Suppressor macrophage treated with lipopolysaccharide for 1 hour (primary cell): ENCODE data around the gene UBTD2.

Source experiments
- DNase-seq, 3 donors: peaks; one replicate each; pipeline ENCODE4 v3.0.0-alpha.2; 2020 to 2022

UBTD2 gene

DNA sequence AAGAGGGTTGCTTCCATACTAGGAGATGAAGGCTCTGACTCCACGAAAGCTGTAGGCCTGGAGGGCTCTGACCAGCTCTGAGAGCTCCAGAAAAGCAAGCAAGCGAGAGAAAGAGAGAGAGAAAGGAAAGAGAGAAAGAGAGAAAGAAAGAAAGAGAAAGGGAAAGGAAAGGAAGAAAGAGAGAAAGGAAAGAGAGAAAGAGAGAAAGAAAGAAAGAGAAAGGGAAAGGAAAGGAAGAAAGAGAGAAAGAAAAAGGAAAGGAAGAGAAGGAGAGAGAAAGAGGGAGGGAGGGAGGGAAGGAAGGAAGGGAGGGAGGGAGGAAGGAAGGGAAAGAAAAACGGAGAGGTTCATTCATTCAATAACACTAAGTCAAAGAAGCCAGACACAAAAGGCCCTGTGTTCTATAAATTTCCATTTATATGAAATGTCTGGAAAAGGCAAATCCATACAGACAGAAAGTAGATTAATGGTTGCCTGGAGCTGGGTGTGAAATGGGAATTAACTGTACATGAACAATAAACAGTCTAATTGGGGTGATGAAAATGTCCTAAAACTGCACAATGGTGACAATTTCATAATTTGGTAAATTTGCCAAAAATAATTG is 93.8 kb downstream of the UBTD2 start:
- DNase-seq, result no peak

DNA sequence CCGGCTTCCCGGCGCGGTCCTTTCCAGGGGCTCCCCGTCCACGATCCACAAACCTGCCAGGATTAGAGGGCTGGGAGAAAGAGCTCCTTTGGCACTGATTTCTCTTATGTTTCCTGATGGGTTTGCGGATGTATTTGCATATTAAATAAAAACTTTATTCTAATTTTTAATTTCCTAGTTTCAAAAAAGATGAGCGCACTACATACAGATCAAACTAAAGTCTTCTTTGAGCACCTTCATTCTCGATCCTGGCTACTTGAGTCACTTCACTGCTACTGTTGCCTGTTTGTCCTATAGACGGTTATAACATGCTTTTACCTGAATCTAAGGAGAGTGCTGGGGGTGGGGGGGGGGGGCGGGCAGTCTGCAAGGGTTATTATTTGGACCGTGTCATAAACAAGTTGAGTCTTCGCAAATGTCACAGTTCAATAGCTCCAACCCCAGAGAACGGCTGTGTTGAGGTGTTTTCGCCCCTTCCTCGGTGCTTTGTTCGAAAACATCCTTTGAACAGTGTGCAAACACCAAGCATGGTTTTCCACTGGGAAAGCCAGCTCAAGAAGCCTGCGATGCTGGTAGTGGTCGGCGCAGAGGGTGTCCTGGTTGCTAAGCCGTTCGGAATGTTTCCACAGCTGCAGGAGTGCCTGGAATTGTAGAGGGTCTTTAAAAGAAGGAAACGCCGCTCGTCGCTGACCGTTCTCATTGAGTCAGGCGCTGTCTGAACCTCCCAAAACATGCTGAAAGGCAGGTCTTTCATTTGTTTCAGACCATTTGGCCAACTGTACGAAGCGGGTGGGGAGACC is 94.5 kb downstream of the UBTD2 start:
- no peak for DNase-seq

DNA sequence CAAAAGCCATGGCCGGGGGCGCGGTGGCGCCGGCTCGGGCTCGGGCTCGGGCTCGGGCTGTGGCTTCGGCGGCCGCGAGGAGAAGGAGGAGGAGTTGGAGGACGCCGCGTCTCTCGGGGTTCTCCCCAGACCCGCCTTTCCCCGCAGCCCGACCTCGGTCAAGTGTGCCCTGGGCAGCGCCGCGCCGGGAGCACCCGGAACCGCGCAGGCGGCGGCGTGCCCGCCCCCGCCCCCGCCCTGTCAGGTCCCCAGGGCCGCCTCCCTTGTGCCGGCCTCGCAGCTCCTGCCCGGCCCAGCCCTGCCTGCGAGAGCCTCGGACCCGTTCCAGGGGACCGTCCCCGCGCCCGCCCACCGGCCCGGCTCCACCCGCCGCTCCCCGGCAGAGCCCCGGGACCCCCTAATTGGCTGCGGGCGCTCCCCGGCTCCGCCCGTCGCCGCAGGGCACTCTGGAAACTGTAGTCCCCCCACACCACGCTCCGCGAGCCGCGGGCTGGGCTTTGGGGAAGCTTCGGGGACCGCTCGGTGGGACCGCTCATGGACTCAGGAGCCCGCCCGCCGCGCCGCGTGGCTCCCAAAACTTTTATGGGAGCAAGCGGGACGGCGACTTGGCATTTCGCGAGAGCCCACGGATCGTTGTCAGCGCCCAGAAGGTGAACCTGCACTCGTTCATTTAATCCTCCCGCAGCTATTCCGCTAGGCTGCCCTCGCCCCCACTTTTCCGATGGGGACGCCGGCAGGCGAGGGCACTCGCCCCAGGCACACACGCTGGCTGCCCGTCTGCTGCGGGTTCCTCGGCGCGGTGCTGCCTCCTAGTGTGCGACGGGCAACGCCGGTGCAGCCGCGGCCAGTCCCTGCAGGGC is 95.3 kb downstream of the UBTD2 start, which contains the start of gene STK10:
Gene STK10, minus strand, starts transcription at position 192 of the 860 bp plus-strand sequence. Its CDS starts 182 bp downstream, at position 10.
- peak; percentile 96 to 98 (median 97) for DNase-seq

DNA sequence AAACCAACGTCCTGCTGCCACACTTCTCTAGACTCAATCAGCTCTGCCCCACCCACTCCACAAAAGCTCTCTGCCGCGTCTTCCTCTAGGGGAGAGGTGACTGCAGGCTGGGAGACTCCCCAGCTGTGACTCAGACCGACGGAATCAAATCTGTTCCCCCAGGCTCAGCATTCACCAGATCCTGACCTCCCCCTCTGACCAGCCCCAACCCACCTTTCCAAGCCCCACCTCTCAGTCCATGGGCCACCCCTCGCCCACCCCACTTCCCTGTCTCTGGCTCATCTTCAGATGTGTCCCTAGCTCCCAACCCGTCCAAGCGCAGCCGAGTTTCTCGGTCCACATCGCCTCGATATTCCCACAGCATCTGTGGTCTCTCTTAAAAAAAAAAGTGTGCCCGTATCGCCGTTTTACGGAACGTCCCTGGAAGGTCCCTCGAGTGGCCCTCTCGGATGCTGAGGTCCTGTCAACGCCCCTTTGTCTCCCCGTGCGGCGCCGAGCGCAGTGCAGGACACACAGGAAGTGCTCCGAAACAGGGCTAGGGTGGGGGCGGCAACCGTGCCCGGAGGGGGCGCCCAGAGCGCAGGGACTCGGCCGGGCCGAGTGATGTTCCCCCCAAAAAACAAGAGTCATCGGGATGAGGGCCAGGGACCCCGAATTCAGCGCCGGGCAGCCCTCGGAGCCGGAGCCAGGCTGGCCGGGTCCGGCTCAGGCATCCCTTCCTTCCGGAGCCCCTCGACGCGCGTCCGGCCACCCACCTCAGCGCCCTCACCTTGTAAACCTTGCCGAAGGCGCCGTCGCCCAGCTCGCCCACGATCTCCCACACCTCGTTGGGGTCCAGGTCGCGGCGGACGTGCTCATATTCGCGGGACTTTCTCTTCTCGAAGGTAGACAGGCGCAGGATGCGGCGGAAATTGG is 96.2 kb downstream of the UBTD2 start:
- peak; percentile 94 to 97 (median 95) for DNase-seq

DNA sequence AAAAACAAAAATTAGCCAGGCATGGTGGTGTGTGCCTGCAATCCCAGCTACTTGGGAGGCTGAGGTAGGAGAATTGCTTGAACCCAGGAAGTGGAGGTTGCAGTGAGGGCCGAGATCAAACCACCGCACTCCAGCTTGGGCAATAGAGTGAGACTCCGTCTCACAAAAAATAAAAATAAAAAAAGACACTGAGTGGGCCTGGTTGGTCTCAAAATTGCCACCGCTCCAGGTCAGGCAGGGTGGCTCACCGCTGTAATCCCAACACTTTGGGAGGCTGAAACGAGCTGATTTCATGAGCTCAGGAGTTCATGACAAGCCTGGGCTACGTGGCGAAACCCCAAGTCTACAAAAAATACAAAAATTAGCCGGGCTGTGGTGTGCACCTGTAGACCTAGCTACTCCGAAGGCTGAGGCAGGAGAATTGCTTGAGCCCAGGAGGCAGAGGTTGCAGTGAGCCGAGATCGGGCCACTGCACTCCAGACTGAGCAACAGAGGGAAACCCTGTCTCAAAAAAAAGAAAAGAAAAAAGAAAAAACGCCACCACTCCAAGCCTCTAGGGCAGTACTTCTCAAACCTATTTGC is 97.4 kb downstream of the UBTD2 start:
- DNase-seq, result no peak

DNA sequence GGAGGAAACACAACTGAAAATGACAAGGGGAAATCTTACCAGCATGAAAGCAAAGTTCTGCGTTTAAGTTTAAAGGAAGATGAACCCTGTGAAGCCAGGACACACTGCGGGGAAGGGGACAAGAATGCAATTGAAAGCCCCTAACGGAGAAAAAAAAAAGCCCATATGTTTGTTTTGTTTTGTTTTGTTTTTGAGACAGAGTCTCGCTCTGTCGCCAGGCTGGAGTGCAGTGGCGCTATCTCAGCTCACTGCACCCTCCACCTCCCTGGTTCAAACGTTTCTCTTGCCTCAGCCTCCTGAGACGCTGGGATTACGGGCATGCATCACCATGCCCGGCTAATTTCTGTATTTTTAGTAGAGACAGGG is 98.5 kb downstream of the UBTD2 start:
- peak in 1 of 3 donors; percentile 24 for DNase-seq

DNA sequence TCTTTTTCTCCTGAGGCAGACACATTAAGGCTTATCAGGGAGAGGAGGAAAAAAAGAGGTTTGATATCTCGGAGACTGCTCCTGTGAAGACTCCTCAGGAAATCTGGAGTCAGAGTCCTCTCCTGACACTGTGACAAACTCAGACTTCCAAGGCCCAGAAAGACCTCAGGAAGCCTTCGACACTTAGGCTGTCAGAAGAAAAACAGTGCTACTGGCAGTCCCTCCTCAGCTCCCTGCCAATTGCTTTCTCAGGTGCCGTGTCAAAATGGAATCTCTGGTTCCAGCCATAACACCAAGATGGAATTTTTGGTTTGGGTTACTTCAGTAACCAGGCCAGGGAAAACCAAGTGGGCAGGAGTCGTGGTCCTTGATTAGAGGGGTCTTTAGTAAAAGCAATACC is 99.7 kb downstream of the UBTD2 start:
- no peak for DNase-seq

DNA sequence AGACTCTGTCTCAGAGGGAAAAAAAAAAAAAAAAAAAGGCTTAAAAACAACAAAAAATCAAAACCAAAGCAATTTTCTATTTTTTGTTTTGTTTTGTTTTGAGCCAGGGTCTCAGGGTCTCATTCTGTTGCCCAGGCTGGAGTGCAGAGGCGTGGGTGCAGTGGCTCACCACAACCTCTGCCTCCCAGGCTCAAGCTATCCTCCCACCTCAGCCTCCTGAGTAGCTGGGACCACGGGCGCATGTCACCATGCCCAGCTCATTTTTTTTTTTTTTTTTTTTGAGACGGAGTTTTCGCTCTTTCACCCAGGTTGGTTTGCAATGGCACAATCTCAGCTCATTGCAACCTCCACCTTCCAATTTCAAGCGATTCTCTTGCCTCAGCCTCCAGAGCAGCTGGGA is 101.3 kb downstream of the UBTD2 start:
- DNase-seq, result no peak

DNA sequence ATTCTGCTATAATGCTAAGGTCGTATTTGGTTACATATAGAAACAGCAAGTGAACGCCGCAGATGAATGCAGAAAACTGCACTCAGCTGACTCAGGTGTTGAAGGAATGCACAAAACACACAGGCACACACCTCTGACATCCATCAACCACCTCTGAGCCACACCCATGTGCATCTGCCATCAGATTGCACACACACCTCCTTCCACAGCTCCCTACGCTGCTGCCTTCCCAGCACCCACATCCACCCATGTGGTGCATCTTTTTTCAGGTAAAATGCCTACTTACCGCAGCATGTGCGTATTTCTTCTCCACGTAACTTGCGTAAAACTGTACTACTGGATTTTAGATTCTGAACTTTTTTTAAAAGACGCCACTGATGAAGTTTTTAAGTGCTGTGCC is 102.6 kb downstream of the UBTD2 start:
- no peak for DNase-seq

DNA sequence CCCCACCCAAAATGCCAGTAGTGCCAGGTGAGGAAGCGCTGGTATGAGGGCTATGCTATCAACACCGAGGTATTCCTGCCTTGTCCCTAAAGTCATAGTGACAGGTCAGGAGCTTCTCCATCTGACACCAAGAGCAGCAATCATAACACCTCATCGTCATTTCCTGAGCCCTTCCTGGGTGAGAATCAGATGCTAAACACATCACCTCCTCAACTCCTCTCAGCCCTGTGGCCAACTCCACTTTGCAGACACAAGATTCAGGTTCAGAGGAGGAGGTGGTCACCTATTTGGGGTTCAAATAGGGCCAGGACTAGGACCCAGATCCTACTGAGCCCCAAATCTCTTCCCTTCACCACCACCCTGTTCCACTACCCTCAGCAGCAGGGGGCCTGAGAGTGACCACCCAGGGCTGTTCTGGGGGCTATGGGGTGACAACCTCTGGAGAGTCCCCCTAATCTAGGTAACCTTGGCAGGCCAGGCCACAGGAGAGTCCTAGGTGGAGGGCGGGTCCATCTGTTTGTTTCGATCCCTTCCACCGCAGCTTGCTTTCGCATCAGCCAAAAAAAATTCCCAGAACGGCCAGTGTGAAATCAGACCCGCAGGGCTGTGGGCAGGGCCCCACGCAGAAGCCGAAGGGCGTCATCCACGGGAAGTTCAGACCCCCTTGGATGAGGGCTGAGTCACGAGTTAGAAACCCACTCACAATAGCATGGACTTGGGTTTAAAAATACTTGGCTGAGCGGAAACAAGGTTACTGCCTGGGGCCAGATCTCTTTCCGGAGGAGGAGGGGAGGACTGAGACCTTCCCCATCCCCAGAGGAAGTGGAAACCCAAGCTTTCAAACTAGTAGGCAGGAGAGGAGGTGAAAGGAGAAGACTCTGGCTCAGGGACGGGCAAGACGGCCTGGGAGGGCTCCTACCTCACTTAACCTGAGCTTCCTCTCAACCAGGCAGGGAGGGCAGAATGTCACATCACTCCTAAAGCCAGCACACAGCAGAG is 104.3 kb downstream of the UBTD2 start:
- peak; percentile 94 to 97 (median 96) for DNase-seq

DNA sequence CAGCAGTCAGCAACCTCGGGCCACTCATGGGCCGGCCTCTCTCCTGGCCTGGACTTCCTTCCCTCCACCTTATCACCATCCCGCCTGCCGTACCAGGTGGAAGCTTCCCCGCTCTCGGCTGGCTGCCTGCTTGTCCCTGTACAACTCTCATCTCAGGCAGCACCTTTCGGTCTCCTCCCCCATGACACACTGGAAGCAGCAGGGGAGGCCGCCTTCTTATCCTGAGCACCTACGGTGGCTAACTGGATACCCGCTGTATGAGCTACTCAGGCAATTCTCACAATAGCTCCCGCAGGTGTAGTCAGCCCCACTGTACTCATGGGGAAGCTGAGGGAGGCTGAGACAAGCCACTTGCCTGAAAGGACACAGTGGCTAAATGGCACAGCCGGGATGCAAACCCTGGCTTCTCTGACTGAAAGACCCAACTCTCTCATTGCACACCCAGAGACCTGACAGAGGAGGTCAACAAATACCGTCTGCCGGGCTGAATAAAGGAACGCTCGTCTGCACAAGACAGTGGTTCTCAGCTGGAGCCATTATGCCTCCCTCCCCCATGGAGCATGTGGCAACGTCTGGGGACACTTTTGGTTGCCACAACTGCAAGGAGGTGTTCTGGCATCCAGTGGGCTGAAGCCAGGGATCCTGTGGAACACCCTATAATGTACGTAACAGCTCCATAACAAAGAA is 105.1 kb downstream of the UBTD2 start:
- DNase-seq, result peak in 2 of 3 donors; percentile 39 to 42

DNA sequence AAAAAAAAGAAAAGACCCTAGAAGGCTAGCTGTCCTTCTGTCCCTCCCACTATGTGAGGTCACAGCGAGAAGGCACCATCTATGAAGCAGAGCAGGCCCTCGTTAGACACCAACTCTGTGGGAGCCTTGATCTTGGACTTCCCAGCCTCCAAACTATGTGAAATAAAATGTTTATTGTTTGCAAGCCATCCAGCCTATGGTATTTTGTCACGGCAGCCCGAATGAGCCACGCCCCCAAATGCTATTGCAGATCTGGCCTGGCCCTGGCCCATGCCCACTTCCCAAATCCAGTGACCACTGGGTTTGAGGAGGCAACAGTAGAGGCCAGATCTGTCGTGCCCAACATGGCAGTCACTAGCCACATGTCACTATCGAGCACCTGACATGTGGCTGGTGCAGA is 106.4 kb downstream of the UBTD2 start:
- DNase-seq, result peak in 2 of 3 donors; percentile 39 to 55

DNA sequence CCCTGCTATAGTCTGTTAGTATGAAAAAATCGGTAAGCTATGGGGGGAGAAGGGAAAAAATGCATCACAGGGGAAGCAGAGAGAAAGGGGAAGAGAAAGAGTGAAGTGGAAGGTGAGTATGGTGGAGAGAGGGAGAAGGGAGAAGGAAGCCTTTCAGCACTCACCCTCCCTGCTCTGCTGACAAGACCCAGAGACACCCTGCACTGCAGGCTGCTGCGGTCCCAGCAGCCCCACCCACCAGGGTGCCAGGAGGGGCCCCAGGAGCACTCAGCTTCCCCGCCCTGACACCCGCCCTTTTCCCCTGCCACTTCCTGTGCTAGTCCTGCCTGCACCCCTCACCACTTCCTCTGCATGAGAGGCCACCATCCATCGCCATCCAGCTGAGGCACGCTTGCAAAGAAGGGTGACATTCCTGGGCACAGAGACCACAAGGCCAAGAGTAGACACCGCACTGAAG is 108.3 kb downstream of the UBTD2 start:
- peak in 2 of 3 donors; percentile 53 for DNase-seq

DNA sequence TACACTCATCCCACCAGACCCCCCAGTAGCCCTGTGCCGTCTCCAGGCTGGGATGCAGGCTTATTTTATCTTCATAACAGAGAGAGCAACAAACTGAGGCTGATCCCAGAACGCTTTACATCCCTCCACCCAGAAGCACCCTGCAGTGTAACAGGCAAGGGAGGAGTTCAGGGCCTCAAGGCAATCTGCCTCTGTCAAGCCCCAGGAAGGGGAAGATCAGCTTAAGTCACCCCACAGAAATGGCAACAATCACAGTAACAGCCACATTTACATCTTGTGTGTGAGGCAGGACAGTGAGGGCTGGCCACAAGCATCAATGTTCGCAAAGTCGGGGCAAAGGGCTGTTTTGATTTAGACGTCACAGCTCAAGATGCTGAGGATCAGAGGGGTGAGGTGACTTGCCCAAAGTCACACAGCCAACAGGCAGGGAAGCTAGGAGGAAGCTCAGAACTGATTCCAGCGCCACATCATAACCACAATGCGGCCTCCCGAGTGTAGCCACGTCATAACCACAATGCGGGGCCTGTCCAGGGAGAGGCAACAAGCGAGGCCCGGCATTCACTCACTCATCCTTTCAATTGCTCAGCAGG is 109.9 kb downstream of the UBTD2 start:
- DNase-seq, result peak; percentile 86 to 91 (median 89)

DNA sequence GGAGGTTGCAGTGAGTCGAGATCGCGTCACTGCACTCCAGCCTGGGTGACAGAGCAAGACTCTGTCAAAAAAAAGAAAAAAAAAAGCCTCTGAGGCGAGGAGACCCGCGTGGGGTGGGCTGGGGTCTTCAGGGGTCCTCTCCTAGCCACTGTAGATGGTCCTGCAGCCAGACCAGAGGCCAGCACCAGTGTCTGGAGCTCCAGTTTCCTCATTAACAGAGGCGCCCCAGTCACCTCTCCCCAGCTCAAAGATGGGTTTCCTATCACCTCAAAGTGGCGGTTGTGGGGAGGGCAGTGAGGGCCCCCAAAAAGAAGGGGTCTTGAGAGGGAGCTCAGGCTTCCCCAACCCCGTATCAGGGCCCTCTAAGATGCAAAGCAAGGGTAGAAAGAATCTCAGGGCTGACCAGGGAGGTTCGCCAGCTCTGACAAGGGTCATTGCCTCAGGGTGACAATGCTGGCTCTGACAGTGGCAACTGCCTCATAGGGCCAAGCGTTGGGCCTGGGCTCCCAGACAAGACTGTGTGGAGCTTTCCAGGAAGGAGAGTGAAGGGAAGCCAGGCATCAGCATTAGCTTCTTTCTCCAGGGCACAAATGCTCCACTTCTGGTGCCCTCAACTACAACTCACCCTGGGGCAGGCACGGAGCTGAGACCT is 110.5 kb downstream of the UBTD2 start:
- DNase-seq, result no peak

DNA sequence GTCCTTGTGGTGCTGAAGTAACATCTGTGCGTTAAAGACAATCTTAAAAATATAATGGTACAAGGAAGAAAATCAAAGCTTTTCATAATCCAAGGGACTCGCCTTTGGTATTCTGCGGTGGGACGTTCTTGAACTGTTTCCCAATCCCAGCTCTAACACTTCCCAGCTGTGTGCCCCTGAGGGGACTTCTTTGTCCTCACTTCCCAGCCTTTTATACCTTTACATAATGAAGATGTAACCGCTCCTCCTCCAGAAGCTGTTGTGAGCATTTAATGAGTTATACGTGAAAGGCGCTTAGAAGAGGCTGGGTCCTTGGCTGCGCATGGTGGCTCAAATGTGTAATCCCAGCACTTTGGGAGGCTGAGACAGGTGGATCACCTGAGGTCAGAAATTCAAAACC is 112.4 kb downstream of the UBTD2 start:
- no peak for DNase-seq

DNA sequence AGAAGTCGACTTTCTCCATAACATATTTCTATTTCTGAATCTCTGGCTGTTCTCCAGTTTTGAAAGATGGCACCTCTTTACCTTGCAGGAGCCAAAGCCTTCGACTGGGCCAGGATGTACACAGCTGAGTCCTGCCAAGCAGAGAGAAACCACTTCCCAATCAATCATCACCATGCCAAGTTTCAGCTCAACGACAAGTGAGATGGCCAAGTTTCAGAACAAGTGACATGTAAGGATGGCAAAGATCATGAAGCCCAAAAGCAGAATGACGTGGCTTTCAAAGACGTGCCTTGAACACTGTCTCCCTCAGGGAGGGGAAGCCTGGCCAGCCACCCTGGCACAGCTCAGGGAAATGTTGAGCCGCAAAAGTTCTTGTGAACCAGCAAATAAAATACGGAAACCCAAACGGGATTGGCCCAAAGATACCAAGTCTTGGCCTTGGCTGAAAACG is 113.3 kb downstream of the UBTD2 start:
- DNase-seq, result peak in 1 of 3 donors; percentile 17

DNA sequence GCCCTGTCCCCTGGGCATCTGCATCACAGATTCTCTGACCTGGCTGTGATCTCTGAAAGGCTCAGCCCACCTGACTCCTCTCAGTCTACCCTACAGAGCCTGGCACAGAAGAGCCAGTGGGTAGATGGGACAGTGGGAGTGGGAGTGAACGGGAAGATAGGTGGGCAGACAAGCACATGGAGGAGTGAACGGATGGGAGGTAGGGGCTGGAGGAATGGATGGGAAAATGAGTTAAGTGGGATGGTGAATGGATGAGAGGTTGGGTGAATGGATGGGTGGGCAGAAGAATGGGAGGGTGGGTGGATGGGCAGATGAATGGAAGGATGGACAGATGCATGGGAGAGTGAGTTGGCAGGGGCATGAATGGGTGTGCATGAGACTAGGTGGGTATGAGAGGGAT is 114.3 kb downstream of the UBTD2 start:
- no peak for DNase-seq

DNA sequence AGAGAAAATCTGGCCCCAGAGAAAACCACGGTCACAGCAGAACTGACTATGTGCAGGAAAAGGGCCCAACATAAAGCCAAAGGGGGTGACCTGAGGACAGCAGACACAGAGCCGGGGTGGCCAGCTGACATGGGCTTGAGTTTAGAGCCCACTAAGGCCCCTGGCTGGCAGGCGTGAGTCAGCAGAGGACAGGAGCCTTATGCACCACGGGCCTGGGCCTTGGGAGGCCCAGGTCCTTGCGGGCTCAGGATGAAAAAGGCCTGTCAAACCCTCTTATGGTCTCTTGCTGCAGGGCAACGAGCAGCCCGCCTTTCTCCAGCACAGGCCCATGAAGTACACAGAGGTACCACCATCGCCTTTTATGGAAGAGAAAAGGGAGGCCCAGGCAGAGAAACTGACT is 115.3 kb downstream of the UBTD2 start:
- DNase-seq, result peak in 1 of 3 donors; percentile 18
